Medulla oblongata (tissue), 1 donor: ENCODE results near the gene ZNF469.
"Not testable (repeated sequence)": the region's sequence is repeated elsewhere in the genome, so short reads cannot be mapped to it uniquely, and the experiment has no call there.

Source experiments
- DNase-seq: peaks from one replicate; pipeline ENCODE4 v3.0.0-alpha.2; 2015; ENCODE audit errors: extremely low spot score

Gene ZNF469

GRCh38 chr16:88408561-88409142, 25.9 kb downstream of the ZNF469 start:
- no peak for DNase-seq

GRCh38 chr16:88409296-88410065, 26.7 kb downstream of the ZNF469 start:
- no peak for DNase-seq

GRCh38 chr16:88410297-88410968, 27.7 kb downstream of the ZNF469 start:
- DNase-seq: not testable (repeated sequence)

GRCh38 chr16:88411951-88412576, 29.3 kb downstream of the ZNF469 start:
- DNase-seq: no peak

GRCh38 chr16:88412766-88413165, 30.0 kb downstream of the ZNF469 start:
- no peak for DNase-seq

- DNase-seq: no peak
Observed at GRCh38 chr16:88413231-88413630, 30.5 kb downstream of the ZNF469 start.

GRCh38 chr16:88413631-88414030, 30.9 kb downstream of the ZNF469 start:
- DNase-seq: no peak

GRCh38 chr16:88414521-88415380, 32.0 kb downstream of the ZNF469 start:
- DNase-seq: no peak

- DNase-seq: no peak
Observed at GRCh38 chr16:88415381-88415705, 32.6 kb downstream of the ZNF469 start.

GRCh38 chr16:88415713-88416323, 33.1 kb downstream of the ZNF469 start:
- DNase-seq: no peak

GRCh38 chr16:88416686-88417085, 33.9 kb downstream of the ZNF469 start:
- no peak for DNase-seq

- no peak for DNase-seq
Observed at GRCh38 chr16:88417684-88418476, 35.1 kb downstream of the ZNF469 start.

- no peak for DNase-seq
Observed at GRCh38 chr16:88418869-88419268, 36.1 kb downstream of the ZNF469 start.

GRCh38 chr16:88419790-88420189, 37.0 kb downstream of the ZNF469 start:
- DNase-seq: no peak

- no peak for DNase-seq
Observed at GRCh38 chr16:88420496-88420895, 37.7 kb downstream of the ZNF469 start.

GRCh38 chr16:88421301-88421700, 38.5 kb downstream of the ZNF469 start:
- DNase-seq: no peak

- no peak for DNase-seq
Observed at GRCh38 chr16:88421871-88422433, 39.2 kb downstream of the ZNF469 start.

- DNase-seq: no peak
Observed at GRCh38 chr16:88422733-88423447, 40.1 kb downstream of the ZNF469 start.

- DNase-seq: no peak
Observed at GRCh38 chr16:88423448-88423850, 40.7 kb downstream of the ZNF469 start.
